Liver (tissue), 9 donors: ENCODE data around the gene PITPNM3. TPM values are rescaled to one million over a fixed set of nuclear protein-coding genes. Genes with fewer than 3 reads are reported as not detected.

Experiments used
- DNase-seq: peaks from one replicate; pipeline ENCODE4 v3.0.0-alpha.2; 2017; ENCODE audit warnings: low spot score
- H3K27ac ChIP-seq, 2 donors: one replicate each; pipeline ENCODE4 v1.7.0; 2013; ENCODE audit warnings: inconsistent platforms in 2 of 2, low read length in 2 of 2, control low read depth in 1 of 2, low read depth in 1 of 2, mild to moderate bottlenecking in 1 of 2
- H3K27me3 ChIP-seq, 4 donors: one replicate each; pipeline versions ENCODE4 v1.6.1 to v1.7.0; 2013; ENCODE audit warnings: low read length in 3 of 4, inconsistent platforms in 1 of 4, mild to moderate bottlenecking in 1 of 4, moderate library complexity in 1 of 4; ENCODE audit not compliant: control insufficient read depth in 4 of 4, insufficient read depth in 4 of 4
- H3K36me3 ChIP-seq, 4 donors: one replicate each; pipeline versions ENCODE4 v1.6.1 to v1.7.0; 2013; ENCODE audit warnings: low read length in 3 of 4, mild to moderate bottlenecking in 3 of 4, low read depth in 1 of 4, moderate library complexity in 1 of 4; ENCODE audit not compliant: control insufficient read depth in 4 of 4, insufficient read depth in 3 of 4
- H3K4me1 ChIP-seq, 4 donors: one replicate each; pipeline versions ENCODE4 v1.6.1 to v1.7.0; 2013; ENCODE audit warnings: low read length in 3 of 4, mild to moderate bottlenecking in 3 of 4, moderate library complexity in 1 of 4; ENCODE audit not compliant: control insufficient read depth in 4 of 4, insufficient read depth in 4 of 4
- H3K4me3 ChIP-seq, 3 donors: one replicate each; pipeline versions ENCODE4 v1.6.1 to v1.7.0; 2013; ENCODE audit warnings: low read length in 3 of 3, control low read depth in 1 of 3, low read depth in 1 of 3, mild to moderate bottlenecking in 1 of 3
- H3K9ac ChIP-seq, 2 donors: one replicate each; pipeline ENCODE4 v1.7.0; 2013; ENCODE audit warnings: low read length in 2 of 2, mild to moderate bottlenecking in 2 of 2, moderate library complexity in 2 of 2, control low read depth in 1 of 2, low read depth in 1 of 2
- H3K9me3 ChIP-seq, 4 donors: one replicate each; pipeline versions ENCODE4 v1.6.1 to v1.7.0; 2013; ENCODE audit warnings: low read length in 3 of 4; ENCODE audit not compliant: control insufficient read depth in 4 of 4
- ATF3 ChIP-seq: IDR thresholded peaks from 2 replicates; pipeline ENCODE4 v1.6.1; 2016; ENCODE audit warnings: antibody characterized with exemption
- CTCF ChIP-seq: fragments of 150-350 bp; IDR thresholded peaks from 2 replicates; pipeline ENCODE4 v1.5.1; 2017; ENCODE audit warnings: improper control_type of control experiment, low read depth, low read length; ENCODE audit not compliant: missing input control
- EGR1 ChIP-seq, 2 donors: IDR thresholded peaks; 2 replicates each; pipeline ENCODE4 v1.6.1; 2016 to 2018; ENCODE audit warnings: antibody characterized with exemption in 2 of 2, low read depth in 2 of 2
- FOXA1 ChIP-seq: IDR thresholded peaks from 2 replicates; pipeline ENCODE4 v1.6.1; 2016; ENCODE audit warnings: antibody characterized with exemption
- FOXA2 ChIP-seq: IDR thresholded peaks from 2 replicates; pipeline ENCODE4 v1.6.1; 2016; ENCODE audit warnings: antibody characterized with exemption
- GABPA ChIP-seq, 2 donors: IDR thresholded peaks in 1 of 2; conservative IDR thresholded peaks in 1 of 2; 2 replicates each; pipeline ENCODE4 v1.6.1; 2016; ENCODE audit warnings: antibody characterized with exemption in 2 of 2, mild to moderate bottlenecking in 1 of 2, moderate library complexity in 1 of 2
- HNF4A ChIP-seq, 2 donors: conservative IDR thresholded peaks; 2 replicates each; pipeline ENCODE4 v1.6.1; 2016; ENCODE audit warnings: antibody characterized with exemption in 2 of 2, mild to moderate bottlenecking in 2 of 2
- HNF4G ChIP-seq: IDR thresholded peaks from 2 replicates; pipeline ENCODE4 v1.6.1; 2016; ENCODE audit warnings: antibody characterized with exemption
- JUND ChIP-seq, 2 donors: IDR thresholded peaks; 2 replicates each; pipeline ENCODE4 v1.6.1; 2016; ENCODE audit warnings: antibody characterized with exemption in 2 of 2
- MAX ChIP-seq: IDR thresholded peaks from 2 replicates; pipeline ENCODE4 v1.6.1; 2016; ENCODE audit warnings: antibody characterized with exemption
- NR2F2 ChIP-seq: IDR thresholded peaks from 2 replicates; pipeline ENCODE4 v1.6.1; 2016; ENCODE audit warnings: antibody characterized with exemption
- RAD21 ChIP-seq, 2 donors: IDR thresholded peaks; 2 replicates each; pipeline ENCODE4 v1.6.1; 2016; ENCODE audit warnings: antibody characterized with exemption in 2 of 2, mild to moderate bottlenecking in 2 of 2
- REST ChIP-seq: IDR thresholded peaks from 2 replicates; pipeline ENCODE4 v1.6.1; 2016; ENCODE audit warnings: antibody characterized with exemption, mild to moderate bottlenecking
- RXRA ChIP-seq, 2 donors: IDR thresholded peaks; 2 replicates each; pipeline ENCODE4 v1.6.1; 2017 to 2018; ENCODE audit warnings: antibody characterized with exemption in 2 of 2, mild to moderate bottlenecking in 1 of 2
- SP1 ChIP-seq: IDR thresholded peaks from 2 replicates; pipeline ENCODE4 v1.6.1; 2018; ENCODE audit warnings: antibody characterized with exemption, mild to moderate bottlenecking
- TAF1 ChIP-seq: conservative IDR thresholded peaks from 2 replicates; pipeline ENCODE4 v1.6.1; 2016; ENCODE audit warnings: antibody characterized with exemption, mild to moderate bottlenecking
- YY1 ChIP-seq: IDR thresholded peaks from 2 replicates; pipeline ENCODE4 v1.6.1; 2016; ENCODE audit warnings: antibody characterized with exemption, mild to moderate bottlenecking
- ZBTB33 ChIP-seq: IDR thresholded peaks from 2 replicates; pipeline ENCODE4 v1.6.1; 2016; ENCODE audit warnings: antibody characterized with exemption
- WGBS: extraction: QIAGEN DNeasy Blood & Tissue Kit; methylation state at CpG from one replicate; pipeline ENCODE4 v1.1.7; 2013; 5-methylcytosine and 5-hydroxymethylcytosine counted together
- polyA plus RNA-seq, 2 donors: library from polyadenylated mRNA; stranded (reverse) in 1 of 2; unstranded in 1 of 2; fragments of 200-250 nt in 1 of 2; fragments of >200 nt in 1 of 2; fragmentation: Nextera tagmentation in 1 of 2; extraction: Ambion mirVana in 1 of 2; gene quantifications; one replicate each; pipeline versions ENCODE4 v1.2.1 to v1.2.3, GENCODE V29; 2013 to 2015
- total RNA-seq, 2 donors: library from RNA; depleted of rRNA; stranded (reverse); fragments of >200 nt; gene quantifications; one replicate each; pipeline ENCODE4 v1.2.3, GENCODE V29; 2014
- donor health status: healthy.
- donor health status: healthy.
- donor health status: healthy.
- donor health status: healthy.
- donor health status: healthy.

Gene PITPNM3
- total and polyA plus RNA-seq, 4 donors, result 1.5 to 5.0 (median 1.8) TPM

GRCh38 chr17:6428207-6428965 is 128.0 kb downstream of the PITPNM3 start:
- Histone ChIP-seq H3K27me3 (no peaks in the 10 kb centered on the region), H3K27ac (no peak overlapping the region), H3K9me3 (peaks cover 0 to 3% (median 0%) of the 10 kb centered on the region in 4 donors), H3K4me1 (no peaks in the 10 kb centered on the region), H3K36me3 (no peaks in the 10 kb centered on the region), H3K4me3 (no peak overlapping the region), H3K9ac (no peak overlapping the region)
- 90% methylated on average over 17 of the region's 17 CpGs for WGBS
- DNase-seq, result no peak
- TF ChIP-seq RAD21 (IDR thresholded peaks at IDR 0.05) (no peak), TAF1 (no peak), RXRA (IDR thresholded peaks at IDR 0.05) (no peak), MAX (no peak), JUND (IDR thresholded peaks at IDR 0.05) (no peak), GABPA (IDR thresholded peaks at IDR 0.05 in 1 of 2, conservative IDR thresholded peaks at IDR 0.05 in 1 of 2) (no peak), HNF4A (conservative IDR thresholded peaks at IDR 0.05) (no peak), FOXA1 (no peak), CTCF (no peak), YY1 (no peak), NR2F2 (no peak)

- H3K27me3 ChIP-seq, result no peaks in the 10 kb centered on the region
- DNase-seq, result no peak
- peaks cover 0 to 3% (median 0%) of the 10 kb centered on the region in 4 donors for H3K9me3 ChIP-seq
- H3K27ac ChIP-seq, result no peak overlapping the region
- H3K36me3 ChIP-seq, result no peaks in the 10 kb centered on the region
- H3K4me1 ChIP-seq, result no peaks in the 10 kb centered on the region
- TF ChIP-seq TAF1 (no peak), FOXA1 (no peak), JUND (IDR thresholded peaks at IDR 0.05) (no peak), ZBTB33 (no peak), MAX (no peak), RXRA (IDR thresholded peaks at IDR 0.05) (no peak), FOXA2 (no peak), HNF4A (conservative IDR thresholded peaks at IDR 0.05) (no peak), ATF3 (no peak), EGR1 (IDR thresholded peaks at IDR 0.05; ENCODE audit: low read depth in 2 of 2) (no peak), NR2F2 (no peak), CTCF (no peak), REST (no peak), RAD21 (IDR thresholded peaks at IDR 0.05) (no peak), SP1 (no peak), YY1 (no peak), GABPA (IDR thresholded peaks at IDR 0.05 in 1 of 2, conservative IDR thresholded peaks at IDR 0.05 in 1 of 2) (no peak), HNF4G (no peak)
- H3K9ac ChIP-seq, result no peak overlapping the region
- 57% methylated on average over 7 of the region's 7 CpGs for WGBS
- H3K4me3 ChIP-seq, result no peak overlapping the region
Observed at GRCh38 chr17:6427279-6427781, 129.0 kb downstream of the PITPNM3 start.
